Measurements from ENCODE around the gene PRAF2. TPM values are rescaled to one million over a fixed set of nuclear protein-coding genes. Genes with fewer than 3 reads are reported as not detected.

The PRAF2 gene
- total RNA-seq, 2 experiments from 2014 or later = 13.2 TPM

- Mint-ChIP-seq H3K27ac (no peak within 1 kb of the TSS), H3K9me3 (no peaks in the 10 kb centered on the region), H3K4me1 (ENCODE audit: low read depth) (peaks cover 26% of the 10 kb centered on the region), H3K27me3 (no peaks in the 10 kb centered on the region), H3K36me3 (no peaks in the 10 kb centered on the region), H3K4me3 (no peak within 1 kb of the TSS)
- no peak for DNase-seq
- POLR2A ChIA-PET = no interaction called here
- CTCF ChIA-PET = no interaction called here
- intact Hi-C loops (cut with micrococcal nuclease) = no loop called here
These were observed 15.0 kb downstream of the PRAF2 start, which contains the start of gene CCDC120 for GRCh38 chrX:49058794-49059193. Gene CCDC120 (plus strand): TSS chrX:49058999. CDS start chrX:49062042, 3,043 bp downstream.

- ChIA-PET CTCF (no interaction called here), POLR2A (no interaction called here)
- Mint-ChIP-seq H3K4me3 (peak overlapping the region; percentile 83), H3K36me3 (no peaks in the 10 kb centered on the region), H3K9me3 (no peaks in the 10 kb centered on the region), H3K4me1 (ENCODE audit: low read depth) (peaks cover 33% of the 10 kb centered on the region), H3K27me3 (no peaks in the 10 kb centered on the region), H3K27ac (peak overlapping the region; percentile 93)
- intact Hi-C loops (cut with micrococcal nuclease) = no loop called here
- no peak for DNase-seq
These were observed 19.6 kb downstream of the PRAF2 start for GRCh38 chrX:49054073-49054762.

GRCh38 chrX:49053223-49054072 is 20.4 kb downstream of the PRAF2 start:
- no peaks in the 10 kb centered on the region for H3K9me3 Mint-ChIP-seq
- ChIA-PET CTCF (no interaction called here), POLR2A (interaction anchor here (1.0 kb wide), 1 partner anchor 117 kb away, joined by 3 read pairs; no protein-coding TSS in a partner anchor)
- H3K4me3 Mint-ChIP-seq = peak overlapping the region; percentile 83
- intact Hi-C loops (cut with micrococcal nuclease) = no loop called here
- no peaks in the 10 kb centered on the region for H3K27me3 Mint-ChIP-seq
- DNase-seq = peak; percentile 78
- no peaks in the 10 kb centered on the region for H3K36me3 Mint-ChIP-seq
- H3K4me1 Mint-ChIP-seq (ENCODE audit: low read depth) = peaks cover 33% of the 10 kb centered on the region
- H3K27ac Mint-ChIP-seq = peak overlapping the region; percentile 93

- CTCF ChIA-PET = interaction anchor here (0.8 to 2.1 kb wide), 8 partner anchors 27 to 413 kb away, joined by 3 to 6 read pairs (median 3); partner anchors contain the start of gene GRIPAP1
- intact Hi-C loops (cut with micrococcal nuclease) = loop anchor here (1.0 to 10.0 kb wide), 9 partner anchors 42 to 243 kb away; partner anchors contain the start of genes GRIPAP1, PCSK1N, PIM2 and PQBP1
- H3K9me3 Mint-ChIP-seq = no peaks in the 10 kb centered on the region
- H3K36me3 Mint-ChIP-seq = peaks cover 10% of the 10 kb centered on the region
- peak overlapping the region; percentile 91 for H3K4me3 Mint-ChIP-seq
- no peak for DNase-seq
- H3K27me3 Mint-ChIP-seq = no peaks in the 10 kb centered on the region
- peak overlapping the region; percentile 92 for H3K27ac Mint-ChIP-seq
- H3K4me1 Mint-ChIP-seq (ENCODE audit: low read depth) = peaks cover 30% of the 10 kb centered on the region
- POLR2A ChIA-PET = interaction anchor here (1.0 to 2.8 kb wide), 2 partner anchors 42 to 87 kb away, joined by 3 to 11 read pairs; partner anchors contain the start of gene GRIPAP1
These were observed 29.9 kb downstream of the PRAF2 start for GRCh38 chrX:49043987-49044281.

- ChIA-PET CTCF (interaction anchor here (0.7 to 2.1 kb wide), 10 partner anchors 27 to 412 kb away, joined by 3 to 6 read pairs (median 3); partner anchors contain the start of genes GRIPAP1 and KCND1), POLR2A (interaction anchor here (1.0 to 2.8 kb wide), 2 partner anchors 41 to 87 kb away, joined by 3 to 11 read pairs; partner anchors contain the start of gene GRIPAP1)
These were observed 30.4 kb downstream of the PRAF2 start, which contains the start of gene TFE3 for GRCh38 chrX:49043220-49043986. Gene TFE3 (minus strand): TSS chrX:49043357. CDS start chrX:49043226, 131 bp downstream.

GRCh38 chrX:49042581-49043219 is 31.1 kb downstream of the PRAF2 start:
- DNase-seq = no peak
- POLR2A ChIA-PET = interaction anchor here (2.8 kb wide), 1 partner anchor 40 kb away, joined by 11 read pairs; the partner anchor contains the start of gene GRIPAP1
- H3K27me3 Mint-ChIP-seq = no peaks in the 10 kb centered on the region
- H3K36me3 Mint-ChIP-seq = peaks cover 18% of the 10 kb centered on the region
- H3K4me1 Mint-ChIP-seq (ENCODE audit: low read depth) = peaks cover 30% of the 10 kb centered on the region
- peak overlapping the region; percentile 91 for H3K4me3 Mint-ChIP-seq
- CTCF ChIA-PET = interaction anchor here (0.6 to 2.1 kb wide), 6 partner anchors 41 to 411 kb away, joined by 3 to 6 read pairs (median 4); partner anchors contain the start of genes GRIPAP1 and KCND1
- peak overlapping the region; percentile 92 for H3K27ac Mint-ChIP-seq
- H3K9me3 Mint-ChIP-seq = no peaks in the 10 kb centered on the region
- intact Hi-C loops (cut with micrococcal nuclease) = loop anchor here (1.0 to 10.0 kb wide), 9 partner anchors 40 to 242 kb away; partner anchors contain the start of genes GRIPAP1, PCSK1N, PIM2 and PQBP1

More at GRCh38 chrX:49043220-49043986, 30.4 kb downstream of the PRAF2 start, which contains the start of gene TFE3:
- Mint-ChIP-seq H3K9me3 (no peaks in the 10 kb centered on the region), H3K36me3 (peaks cover 15% of the 10 kb centered on the region), H3K4me3 (peak within 1 kb of the TSS; percentile 91), H3K27ac (peak within 1 kb of the TSS; percentile 92), H3K27me3 (no peaks in the 10 kb centered on the region), H3K4me1 (ENCODE audit: low read depth) (peaks cover 30% of the 10 kb centered on the region)
- peak; percentile 97 for DNase-seq
- intact Hi-C loops (cut with micrococcal nuclease) = loop anchor here (1.0 to 10.0 kb wide), 9 partner anchors 41 to 243 kb away; partner anchors contain the start of genes GRIPAP1, PCSK1N, PIM2 and PQBP1

- Mint-ChIP-seq H3K27me3 (no peaks in the 10 kb centered on the region), H3K36me3 (peaks cover 19% of the 10 kb centered on the region), H3K4me3 (peak overlapping the region; percentile 91), H3K9me3 (no peaks in the 10 kb centered on the region), H3K27ac (peak overlapping the region; percentile 92), H3K4me1 (ENCODE audit: low read depth) (peaks cover 30% of the 10 kb centered on the region)
- peak; percentile 18 for DNase-seq
- CTCF ChIA-PET = interaction anchor here (0.6 to 2.1 kb wide), 4 partner anchors 65 to 114 kb away, joined by 3 to 6 read pairs (median 4); partner anchors contain the start of gene KCND1
- POLR2A ChIA-PET = interaction anchor here (2.8 kb wide), 1 partner anchor 40 kb away, joined by 11 read pairs; the partner anchor contains the start of gene GRIPAP1
- intact Hi-C loops (cut with micrococcal nuclease) = loop anchor here (2.0 to 10.0 kb wide), 5 partner anchors 59 to 241 kb away; partner anchors contain the start of genes PCSK1N and PIM2
These were observed 31.8 kb downstream of the PRAF2 start for GRCh38 chrX:49041744-49042580.

- CTCF ChIA-PET = no interaction called here
These were observed 33.3 kb downstream of the PRAF2 start for GRCh38 chrX:49040376-49040955.

GRCh38 chrX:49039598-49040375 is 34.0 kb downstream of the PRAF2 start:
- H3K4me3 Mint-ChIP-seq = peak overlapping the region; percentile 49
- POLR2A ChIA-PET = interaction anchor here (0.5 to 0.6 kb wide), 2 partner anchors 21 to 553 kb away, joined by 3 read pairs; no protein-coding TSS in a partner anchor
- peak; percentile 73 for DNase-seq
- H3K4me1 Mint-ChIP-seq (ENCODE audit: low read depth) = peaks cover 30% of the 10 kb centered on the region
- peaks cover 20% of the 10 kb centered on the region for H3K36me3 Mint-ChIP-seq
- intact Hi-C loops (cut with micrococcal nuclease) = loop anchor here (10.0 kb wide), 1 partner anchor 205 kb away; the partner anchor contains the start of gene PCSK1N
- H3K27me3 Mint-ChIP-seq = no peaks in the 10 kb centered on the region
- peak overlapping the region; percentile 78 for H3K27ac Mint-ChIP-seq
- no peaks in the 10 kb centered on the region for H3K9me3 Mint-ChIP-seq
- CTCF ChIA-PET = interaction anchor here (2.2 kb wide), 1 partner anchor 148 kb away, joined by 5 read pairs; no protein-coding TSS in a partner anchor

More at GRCh38 chrX:49040376-49040955, 33.3 kb downstream of the PRAF2 start:
- Mint-ChIP-seq H3K36me3 (peaks cover 19% of the 10 kb centered on the region), H3K27me3 (no peaks in the 10 kb centered on the region), H3K9me3 (no peaks in the 10 kb centered on the region), H3K4me3 (peak overlapping the region; percentile 91), H3K4me1 (ENCODE audit: low read depth) (peaks cover 30% of the 10 kb centered on the region), H3K27ac (peak overlapping the region; percentile 78)
- POLR2A ChIA-PET = interaction anchor here (0.5 kb wide), 1 partner anchor 21 kb away, joined by 3 read pairs; no protein-coding TSS in a partner anchor
- intact Hi-C loops (cut with micrococcal nuclease) = loop anchor here (10.0 kb wide), 1 partner anchor 206 kb away; the partner anchor contains the start of gene PCSK1N
- no peak for DNase-seq
